ENCODE measurements around the gene PRR20C.
"Not testable (repeated sequence)": the region's sequence is repeated elsewhere in the genome, so short reads cannot be mapped to it uniquely, and the experiment has no call there.

GRCh38 chr13:57148106-57148505 lies 5.8 kb upstream of the PRR20C start:
- TF ChIP-seq CTCF (IDR thresholded peaks at IDR 0.05); EP300 (IDR thresholded peaks at IDR 0.05); POLR2A (IDR thresholded peaks at IDR 0.05; ENCODE audit: low read depth); POLR2AphosphoS5 (IDR thresholded peaks at IDR 0.05): not testable (repeated sequence)

Data from esophagus muscularis mucosa (tissue), 4 donors.